ENCODE data around the gene CFP.

The CFP gene

GRCh38 chrX:47597222-47597621 lies 32.5 kb downstream of the CFP start:
- DNase-seq = no peak

DNA sequence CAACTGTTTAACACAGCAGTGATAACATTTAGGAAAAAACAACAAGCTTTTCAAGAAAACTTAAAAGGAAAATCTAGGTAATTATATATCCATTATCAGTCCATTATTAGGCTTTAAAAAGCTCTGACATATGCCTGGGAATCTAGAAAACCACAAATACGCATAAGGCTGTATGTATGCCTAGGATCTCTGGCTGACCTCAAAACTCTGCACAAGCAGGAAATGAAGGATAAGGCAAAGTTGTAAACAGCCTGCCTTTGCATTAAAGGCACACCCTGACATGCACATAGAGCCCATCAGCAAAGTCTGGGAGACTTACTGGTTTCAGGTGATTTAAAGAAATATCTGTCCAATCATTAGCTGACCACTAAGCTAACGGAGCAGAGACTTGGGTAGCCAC lies 33.5 kb downstream of the CFP start:
- DNase-seq = no peak

DNA sequence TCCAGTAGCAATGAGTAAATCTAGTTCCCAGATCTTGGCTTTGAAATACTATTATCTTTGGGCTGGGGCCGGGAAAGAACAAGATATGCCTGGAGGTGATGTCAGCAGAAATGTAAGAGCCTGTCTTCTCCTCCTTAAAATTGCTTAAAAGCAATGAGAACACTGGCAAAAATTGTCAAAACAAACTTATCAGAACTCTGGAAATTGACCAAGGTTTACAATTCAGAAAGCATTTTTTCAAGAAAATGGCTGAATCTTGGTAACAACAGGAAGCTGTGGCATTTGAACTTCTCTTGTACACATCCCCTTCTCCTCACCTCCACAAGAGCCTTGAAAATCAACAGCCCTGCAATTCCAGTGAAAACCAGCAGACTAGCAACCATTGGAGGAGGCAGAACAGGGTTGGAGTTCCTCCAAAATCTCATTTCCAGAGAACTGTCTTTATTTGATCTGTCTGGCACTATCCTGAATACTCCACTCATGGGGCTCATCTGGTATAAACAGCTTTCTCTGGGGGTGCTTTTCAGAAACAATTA lies 33.9 kb downstream of the CFP start:
- no peak for DNase-seq

- DNase-seq = no peak
Measured at GRCh38 chrX:47593522-47593921, 36.2 kb downstream of the CFP start.

GRCh38 chrX:47590984-47591383 lies 38.7 kb downstream of the CFP start:
- no peak for DNase-seq

- no peak for DNase-seq
Measured at GRCh38 chrX:47587906-47588735, 41.6 kb downstream of the CFP start.

GRCh38 chrX:47587091-47587891 lies 42.4 kb downstream of the CFP start:
- no peak for DNase-seq

GRCh38 chrX:47586043-47586787 lies 43.5 kb downstream of the CFP start:
- no peak for DNase-seq

- no peak for DNase-seq
Measured at GRCh38 chrX:47585273-47585672, 44.5 kb downstream of the CFP start.

DNA sequence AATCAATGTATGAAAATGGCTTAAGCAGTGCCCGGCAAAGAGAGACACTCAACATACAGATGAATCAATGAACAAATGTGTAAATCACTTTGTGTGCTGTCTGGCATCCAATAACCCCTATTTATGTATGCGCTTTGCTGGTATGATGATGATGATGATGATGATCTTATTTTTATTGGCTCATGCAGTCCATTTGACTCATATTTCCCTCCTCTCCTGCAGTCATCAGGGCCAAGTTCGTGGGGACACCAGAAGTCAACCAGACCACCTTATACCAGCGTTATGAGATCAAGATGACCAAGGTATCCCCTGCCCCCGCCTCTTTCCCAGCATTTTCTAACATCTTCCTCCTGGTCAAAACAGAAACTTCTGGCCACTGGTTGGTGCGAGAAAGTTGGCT lies 45.0 kb downstream of the CFP start:
- DNase-seq = no peak

DNA sequence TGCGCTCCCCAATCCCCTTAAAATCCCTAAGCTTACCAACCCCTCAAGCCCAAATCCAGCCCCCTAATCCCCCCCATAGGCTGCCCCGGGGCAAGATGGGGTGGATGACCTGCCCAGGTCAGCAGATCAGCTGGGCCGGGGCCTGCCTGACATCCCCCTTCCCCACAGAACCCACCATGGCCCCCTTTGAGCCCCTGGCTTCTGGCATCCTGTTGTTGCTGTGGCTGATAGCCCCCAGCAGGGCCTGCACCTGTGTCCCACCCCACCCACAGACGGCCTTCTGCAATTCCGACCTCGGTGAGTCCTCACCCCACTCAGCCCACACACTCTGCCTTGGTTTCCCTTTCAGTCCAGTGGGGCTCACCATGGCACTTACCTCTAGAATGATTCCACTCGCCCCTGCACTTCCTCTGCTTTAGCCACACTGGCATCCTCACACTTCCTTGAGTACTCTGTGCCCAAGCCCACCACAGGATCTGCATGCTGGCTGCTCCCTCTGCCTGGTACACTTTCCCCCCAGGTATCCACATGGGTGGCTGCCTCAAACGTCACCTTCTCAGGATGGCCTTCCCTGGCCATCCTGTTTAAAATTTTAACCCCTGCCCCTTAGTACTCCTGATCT lies 46.4 kb downstream of the CFP start:
- no peak for DNase-seq

DNA sequence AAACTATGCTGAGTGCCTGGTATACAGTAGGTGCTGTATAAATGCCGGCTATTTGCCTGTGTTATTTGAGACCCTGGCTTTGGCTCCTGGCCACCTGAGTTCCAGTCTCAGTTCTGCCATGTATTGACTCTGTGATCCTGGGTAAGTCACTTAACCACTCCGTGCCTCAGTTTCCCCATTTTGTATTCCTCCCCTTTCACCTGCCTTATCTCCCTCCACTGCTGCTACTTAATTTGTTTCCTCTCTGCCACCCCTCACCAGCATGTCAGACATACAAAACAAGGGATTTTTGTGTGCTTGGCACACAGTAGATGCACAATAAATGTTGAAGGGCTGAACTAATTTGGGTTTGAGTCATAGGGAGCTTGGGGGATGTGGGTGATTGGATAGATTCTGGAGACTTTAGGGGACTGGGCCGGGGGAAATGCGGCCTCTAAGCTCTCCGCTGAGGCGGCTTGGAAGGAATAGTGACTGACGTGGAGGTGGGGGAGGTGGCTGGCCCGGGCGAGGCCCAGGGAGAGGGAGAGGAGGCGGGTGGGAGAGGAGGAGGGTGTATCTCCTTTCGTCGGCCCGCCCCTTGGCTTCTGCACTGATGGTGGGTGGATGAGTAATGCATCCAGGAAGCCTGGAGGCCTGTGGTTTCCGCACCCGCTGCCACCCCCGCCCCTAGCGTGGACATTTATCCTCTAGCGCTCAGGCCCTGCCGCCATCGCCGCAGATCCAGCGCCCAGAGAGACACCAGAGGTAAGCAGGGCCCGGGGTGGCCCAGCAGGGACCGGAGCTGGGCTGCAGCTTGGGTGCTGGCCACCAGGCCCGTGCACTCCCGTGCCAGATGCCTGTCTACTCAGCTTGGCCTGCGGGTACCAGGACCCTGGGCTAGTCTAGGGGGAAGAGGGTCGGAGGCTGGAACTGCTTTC lies 47.7 kb downstream of the CFP start, which contains the start of gene TIMP1:
TSS of gene TIMP1 (plus strand) at position 706 of the 917 bp plus-strand sequence. CDS start 980 bp downstream, outside the sequence.
- peak; percentile 85 for DNase-seq

GRCh38 chrX:47579537-47579936 lies 50.2 kb downstream of the CFP start:
- peak; percentile 61 for DNase-seq

- no peak for DNase-seq
Measured at GRCh38 chrX:47578692-47579091, 51.0 kb downstream of the CFP start.

- DNase-seq = no peak
Measured at GRCh38 chrX:47577901-47578300, 51.8 kb downstream of the CFP start.

GRCh38 chrX:47577424-47577823 lies 52.3 kb downstream of the CFP start:
- DNase-seq = no peak

GRCh38 chrX:47576021-47576898 lies 53.5 kb downstream of the CFP start:
- DNase-seq = no peak

GRCh38 chrX:47574547-47575301 lies 55.0 kb downstream of the CFP start:
- DNase-seq = no peak

DNA sequence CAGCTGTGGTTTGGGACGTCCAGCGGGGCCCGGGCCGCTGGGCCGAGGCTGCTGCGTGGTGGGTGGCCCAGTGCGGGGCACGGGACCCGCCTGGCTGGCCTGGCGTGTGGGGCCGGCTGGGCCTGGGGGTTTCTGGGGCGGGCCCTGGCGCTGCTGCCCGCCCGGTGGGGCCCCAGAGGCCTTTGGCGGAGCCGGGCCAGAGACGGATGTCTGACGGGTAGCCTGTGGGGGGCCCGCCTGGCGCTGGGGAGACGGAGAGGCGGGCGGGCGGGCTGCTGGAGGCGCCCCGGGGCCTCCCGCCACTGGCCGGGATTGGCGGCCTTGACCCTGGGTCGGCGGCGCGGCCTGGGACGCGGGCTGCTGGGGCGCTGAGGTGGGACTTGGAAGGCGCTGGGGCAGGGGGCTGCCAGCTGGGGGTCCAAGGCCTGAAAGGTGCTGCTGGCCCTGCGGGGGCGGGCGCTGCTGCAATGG lies 55.6 kb downstream of the CFP start:
- no peak for DNase-seq

Measured in stimulated activated CD8-positive, alpha-beta memory T cell treated with anti-CD3 and anti-CD28 coated beads, Interleukin-4, amount 100 ng/mL, for 48 hours (primary cell).